Spleen (tissue), 13 donors: Measurements from ENCODE around the gene NIPAL4. TPM values are rescaled to one million over a fixed set of nuclear protein-coding genes. Genes with fewer than 3 reads are reported as not detected.
"Not testable (repeated sequence)": the region's sequence is repeated elsewhere in the genome, so short reads cannot be mapped to it uniquely, and the experiment has no call there.

ENCODE experiments used
- DNase-seq: peaks from one replicate; pipeline ENCODE4 v3.0.0-alpha.2; 2020
- H3K27ac ChIP-seq, 8 donors: fragments of 200-600 bp; sonication (generic) in 7 of 8; 1 replicate in 4 of 8; 2 replicates in 4 of 8; pipeline versions ENCODE4 v1.5.0 to v1.8.0; 2016 to 2021; ENCODE audit warnings: inconsistent platforms in 4 of 8, mild to moderate bottlenecking in 4 of 8, moderate library complexity in 1 of 8
- H3K27me3 ChIP-seq, 7 donors: fragments of 200-600 bp; sonication (generic) in 6 of 7; replicated peaks in 1 of 7; 1 replicate in 4 of 7; 2 replicates in 3 of 7; pipeline versions ENCODE4 v1.5.0 to v1.8.0; 2016 to 2021; ENCODE audit warnings: inconsistent platforms in 3 of 7, mild to moderate bottlenecking in 1 of 7
- H3K36me3 ChIP-seq, 6 donors: fragments of 200-600 bp; sonication (generic) in 5 of 6; 1 replicate in 4 of 6; 2 replicates in 2 of 6; pipeline versions ENCODE4 v1.5.0 to v1.8.0; 2016 to 2021; ENCODE audit warnings: inconsistent platforms in 2 of 6
- H3K4me1 ChIP-seq, 6 donors: fragments of 200-600 bp; sonication (generic) in 5 of 6; 1 replicate in 3 of 6; 2 replicates in 3 of 6; pipeline versions ENCODE4 v1.5.0 to v1.8.0; 2016 to 2021; ENCODE audit warnings: inconsistent platforms in 3 of 6
- H3K4me3 ChIP-seq, 8 donors: fragments of 200-600 bp; sonication (generic) in 7 of 8; 1 replicate in 4 of 8; 2 replicates in 4 of 8; pipeline versions ENCODE4 v1.5.0 to v1.8.0; 2016 to 2021; ENCODE audit warnings: inconsistent platforms in 4 of 8, mild to moderate bottlenecking in 4 of 8, moderate library complexity in 2 of 8
- H3K9me3 ChIP-seq, 8 donors: fragments of 200-600 bp; sonication (generic) in 7 of 8; 1 replicate in 4 of 8; 2 replicates in 4 of 8; pipeline versions ENCODE4 v1.5.0 to v1.8.0; 2016 to 2021; ENCODE audit warnings: inconsistent platforms in 4 of 8
- CTCF ChIP-seq, 11 experiments: fragments of 200-600 bp in 7 of 11; fragments of 450-650 bp in 4 of 11; sonication (generic) in 4 of 11; IDR thresholded peaks in 8 of 11; conservative IDR thresholded peaks in 3 of 11; 1 replicate in 7 of 11; 2 replicates in 4 of 11; pipeline versions ENCODE4 v1.4.0 to v1.8.0; 2016 to 2021; ENCODE audit warnings: antibody characterized with exemption in 11 of 11, inconsistent platforms in 4 of 11, mild to moderate bottlenecking in 1 of 11
- POLR2A ChIP-seq, 3 donors: fragments of 450-650 bp; IDR thresholded peaks; one replicate each; pipeline ENCODE4 v1.5.1; 2017; ENCODE audit warnings: antibody characterized with exemption in 3 of 3, mild to moderate bottlenecking in 1 of 3
- POLR2AphosphoS5 ChIP-seq, 3 donors: sonication (generic); formaldehyde crosslinking; IDR thresholded peaks; one replicate each; pipeline ENCODE4 v1.5.1; 2017; ENCODE audit warnings: antibody characterized with exemption in 3 of 3
- WGBS, 5 donors: extraction: QIAGEN DNeasy Blood & Tissue Kit in 3 of 5; methylation state at CpG; one replicate each; pipeline versions ENCODE4 v1.1.5 to v1.1.7; 2013 to 2018; 5-methylcytosine and 5-hydroxymethylcytosine counted together
- intact Hi-C: fragments of 100-400 bp; cut with DNase I; formaldehyde crosslinking; loops from one replicate; pipeline ENCODE4 v1.15.0; 2023; ENCODE audit warnings: low total_unique reads
- long read RNA-seq, 2 donors: transcript quantifications; one replicate each; lab custom pipeline, GENCODE V29; 2026
- polyA plus RNA-seq, 3 donors: library from polyadenylated mRNA; stranded (reverse); fragments of 200-250 nt; gene quantifications; one replicate each; pipeline ENCODE4 v1.2.1, GENCODE V29; 2013
- total RNA-seq, 7 donors: library from RNA; depleted of rRNA in 3 of 7; stranded (reverse); fragments of >200 nt in 3 of 7; fragmentation: NEBNext Ultra II Directional in 4 of 7; extraction: Animal tissue kit (Norgen Biotek cat#: 25700) in 4 of 7; gene quantifications; one replicate each; pipeline versions ENCODE4 v1.1.0 to v1.2.1, GENCODE V29; 2016 to 2021
- donor health status: healthy with polysubstance abuse.
- donor health status: DM: no; HTN: no; CAD: no; lungs with moderate emphysema.
- donor health status: DM: no; HTN: no; CAD: no.
- donor health status: Bipolar disorder and iron deficiency.
- donor health status: healthy.
- donor health status: DM: no; HTN: no; CAD: no.
- donor health status: DM: yes; HTN: yes; CAD: no.

The NIPAL4 gene
- total RNA-seq (under 1 TPM in 6 of 7 donors, not detected in 1; 0.34 to 0.73 (median 0.47) TPM), polyA plus RNA-seq (under 1 TPM; 0.19 to 0.49 (median 0.39) TPM)
- long read RNA-seq, donor 1 = 0 reads
- long read RNA-seq, donor 2 = 0 reads

GRCh38 chr5:157459715-157460599 is at the start of gene NIPAL4:
NIPAL4 (plus strand) TSS chr5:157460213; CDS start chr5:157460321, 108 bp downstream.
- TF ChIP-seq CTCF (IDR thresholded peaks at IDR 0.05 in 8 of 11, conservative IDR thresholded peaks at IDR 0.05 in 3 of 11) (no peak), POLR2AphosphoS5 (IDR thresholded peaks at IDR 0.05) (peak in 1 of 3 donors; percentile 26)
- Histone ChIP-seq H3K4me1 (peaks cover 0 to 61% (median 24%) of the 10 kb centered on the region in 6 donors), H3K27me3 (peaks cover 0 to 33% (median 15%) of the 10 kb centered on the region in 7 donors), H3K27ac (peak within 1 kb of the TSS in 2 of 8 donors; percentile 26 to 45), H3K4me3 (peak within 1 kb of the TSS; percentile 30 to 68 (median 40)), H3K36me3 (no peaks in the 10 kb centered on the region), H3K9me3 (no peaks in the 10 kb centered on the region)
- intact Hi-C loops = no loop called here
- WGBS, 5 donors = 1 to 3% (median 2%) methylated on average over 46 to 54 of the region's 54 CpGs
- peak; percentile 86 for DNase-seq

GRCh38 chr5:157415838-157416237 is 44.2 kb upstream of the NIPAL4 start:
- Histone ChIP-seq H3K27me3 (no peaks in the 10 kb centered on the region), H3K4me1 (no peaks in the 10 kb centered on the region), H3K4me3 (no peak overlapping the region), H3K36me3 (no peaks in the 10 kb centered on the region), H3K27ac (no peak overlapping the region), H3K9me3 (peaks cover 0 to 24% (median 0%) of the 10 kb centered on the region in 8 donors)
- DNase-seq = no peak
- intact Hi-C loops = no loop called here
- TF ChIP-seq POLR2AphosphoS5 (IDR thresholded peaks at IDR 0.05) = no peak
- TF ChIP-seq POLR2A (IDR thresholded peaks at IDR 0.05) = no peak
- no peak for TF ChIP-seq CTCF (IDR thresholded peaks at IDR 0.05 in 8 of 11, conservative IDR thresholded peaks at IDR 0.05 in 3 of 11)

DNA sequence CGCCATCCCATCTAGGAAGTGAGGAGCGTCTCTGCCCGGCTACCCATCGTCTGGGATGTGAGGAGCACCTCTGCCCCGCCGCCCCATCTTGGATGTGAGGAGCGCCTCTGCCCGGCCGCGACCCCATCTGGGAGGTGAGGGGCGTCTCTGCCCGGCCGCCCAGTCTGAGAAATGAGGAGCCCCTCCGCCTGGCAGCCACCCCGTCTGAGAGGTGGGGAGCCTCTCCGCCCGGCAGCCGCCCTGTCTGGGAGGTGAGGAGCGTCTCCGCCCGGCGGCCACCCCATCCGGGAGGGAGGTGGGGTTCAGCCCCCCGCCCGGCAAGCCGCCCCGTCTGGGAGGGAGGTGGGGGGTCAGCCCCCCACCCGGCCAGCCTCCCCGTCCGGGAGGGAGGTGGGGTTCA is 40.5 kb upstream of the NIPAL4 start:
- H3K9me3 ChIP-seq = peaks cover 0 to 18% (median 2%) of the 10 kb centered on the region in 8 donors
- H3K4me3 ChIP-seq, H3K4me1 ChIP-seq, H3K36me3 ChIP-seq, H3K27ac ChIP-seq, H3K27me3 ChIP-seq, intact Hi-C loops: not testable (repeated sequence)
- WGBS, 5 donors = 96 to 99% (median 98%) methylated on average over 21 to 30 of the region's 30 CpGs; no CpG with 5 or more reads in 1 of the 5 donors
- peak; percentile 63 for DNase-seq

- not testable (repeated sequence) for DNase-seq, H3K4me1 ChIP-seq, H3K9me3 ChIP-seq, H3K36me3 ChIP-seq, H3K27me3 ChIP-seq, H3K4me3 ChIP-seq, H3K27ac ChIP-seq
- WGBS, 5 donors = 94 to 98% (median 96%) methylated on average over 5 of the region's 5 CpGs
- intact Hi-C loops = loop anchor here (5.0 kb wide), 2 partner anchors 287 to 312 kb away; partner anchors contain the start of gene LSM11
Observed at GRCh38 chr5:157429920-157430319, 30.1 kb upstream of the NIPAL4 start.

DNA sequence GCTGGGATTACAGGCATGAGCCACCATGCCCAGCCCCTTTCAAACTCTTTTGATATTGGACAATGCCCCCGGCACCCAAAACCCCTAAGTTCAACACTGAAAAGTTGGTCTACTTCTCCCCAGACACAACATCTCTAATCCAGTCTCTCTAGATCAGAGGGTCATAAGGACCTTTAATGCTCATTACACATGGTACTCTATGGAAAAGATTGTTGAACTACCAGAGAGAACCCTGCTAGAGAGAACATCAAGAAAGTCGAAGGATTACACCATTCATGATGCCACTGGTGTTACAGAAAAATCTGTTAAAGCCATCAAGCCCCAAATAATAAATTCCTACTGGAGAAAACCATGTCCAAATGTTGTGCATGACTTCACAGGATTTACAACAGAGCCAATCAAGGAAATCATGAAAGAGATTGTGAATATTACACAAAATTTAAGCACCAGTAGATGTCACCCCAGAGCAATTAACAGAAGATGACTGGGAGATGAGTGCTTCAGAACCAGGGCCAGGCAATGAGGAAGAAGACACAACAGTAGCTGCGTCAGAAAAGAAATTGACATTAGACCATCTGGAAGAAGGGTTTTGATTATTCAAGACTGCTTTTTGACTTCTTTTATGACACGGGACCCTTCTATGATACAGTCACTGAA is 28.3 kb upstream of the NIPAL4 start:
- Histone ChIP-seq H3K27ac (peak overlapping the region in 1 of 8 donors; percentile 26), H3K4me1 (peaks cover 0 to 10% (median 5%) of the 10 kb centered on the region in 6 donors), H3K4me3 (no peak overlapping the region), H3K36me3 (no peaks in the 10 kb centered on the region), H3K27me3 (no peaks in the 10 kb centered on the region), H3K9me3 (peaks cover 0 to 8% (median 4%) of the 10 kb centered on the region in 8 donors)
- no peak for DNase-seq
- intact Hi-C loops = loop anchor here (5.0 kb wide), 2 partner anchors 286 to 311 kb away; partner anchors contain the start of gene LSM11
- TF ChIP-seq POLR2AphosphoS5 (IDR thresholded peaks at IDR 0.05) (no peak), POLR2A (IDR thresholded peaks at IDR 0.05) (no peak), CTCF (IDR thresholded peaks at IDR 0.05 in 8 of 11, conservative IDR thresholded peaks at IDR 0.05 in 3 of 11) (peak in 10 of 11 experiments; percentile 21 to 75 (median 51))
- WGBS, 5 donors = 38 to 49% (median 41%) methylated on average over 4 of the region's 4 CpGs
